Vagina (tissue), 2 donors: ENCODE results near the gene TENM4. TPM values are rescaled to one million over a fixed set of nuclear protein-coding genes. Genes with fewer than 3 reads are reported as not detected.

Experiments used
- DNase-seq, 2 donors: peaks; one replicate each; pipeline ENCODE4 v3.0.0-alpha.2; 2017; ENCODE audit errors: extremely low spot score in 2 of 2
- H3K27ac ChIP-seq: fragments of 200-600 bp; sonication (generic); one replicate; pipeline ENCODE4 v1.5.1; 2019
- H3K27me3 ChIP-seq: fragments of 200-600 bp; sonication (generic); one replicate; pipeline ENCODE4 v1.5.1; 2019
- H3K36me3 ChIP-seq, 2 donors: fragments of 200-600 bp; sonication (generic); one replicate each; pipeline ENCODE4 v1.5.1; 2017 to 2019
- H3K4me1 ChIP-seq: fragments of 200-600 bp; sonication (generic); one replicate; pipeline ENCODE4 v1.5.1; 2019
- H3K4me3 ChIP-seq, 2 donors: fragments of 200-600 bp; sonication (generic); 1 replicate in 1 of 2; 2 replicates in 1 of 2; pipeline ENCODE4 v1.5.1; 2016 to 2019
- H3K9me3 ChIP-seq: fragments of 200-600 bp; sonication (generic); one replicate; pipeline ENCODE4 v1.5.1; 2019
- POLR2A ChIP-seq, 2 donors: fragments of 450-650 bp; IDR thresholded peaks; one replicate each; pipeline ENCODE4 v1.6.1; 2017; ENCODE audit warnings: antibody characterized with exemption in 2 of 2, mild to moderate bottlenecking in 2 of 2, moderate library complexity in 2 of 2
- POLR2AphosphoS5 ChIP-seq, 2 donors: sonication (generic); formaldehyde crosslinking; IDR thresholded peaks; one replicate each; pipeline ENCODE4 v1.9.0; 2017; ENCODE audit warnings: antibody characterized with exemption in 2 of 2, mild to moderate bottlenecking in 2 of 2, low read depth in 1 of 2; ENCODE audit not compliant: insufficient read depth in 1 of 2
- intact Hi-C: fragments of 100-400 bp; cut with DNase I; formaldehyde crosslinking; loops from one replicate; pipeline ENCODE4 v1.15.1; 2023
- total RNA-seq: library from RNA; depleted of rRNA; stranded (reverse); fragments of >200 nt; gene quantifications from one replicate; pipeline ENCODE4 v1.2.3, GENCODE V29; 2016
- TF ChIP-seq, protein P1 (sequence below), 3 experiments: fragments of 450-650 bp in 2 of 3; fragments of 200-600 bp in 1 of 3; sonication (generic) in 1 of 3; IDR thresholded peaks; one replicate each; pipeline ENCODE4 v1.5.1; 2017 to 2019; ENCODE audit warnings: antibody characterized with exemption in 3 of 3, mild to moderate bottlenecking in 2 of 3, moderate library complexity in 2 of 3

The TENM4 gene
- total RNA-seq: 12.5 TPM

DNA sequence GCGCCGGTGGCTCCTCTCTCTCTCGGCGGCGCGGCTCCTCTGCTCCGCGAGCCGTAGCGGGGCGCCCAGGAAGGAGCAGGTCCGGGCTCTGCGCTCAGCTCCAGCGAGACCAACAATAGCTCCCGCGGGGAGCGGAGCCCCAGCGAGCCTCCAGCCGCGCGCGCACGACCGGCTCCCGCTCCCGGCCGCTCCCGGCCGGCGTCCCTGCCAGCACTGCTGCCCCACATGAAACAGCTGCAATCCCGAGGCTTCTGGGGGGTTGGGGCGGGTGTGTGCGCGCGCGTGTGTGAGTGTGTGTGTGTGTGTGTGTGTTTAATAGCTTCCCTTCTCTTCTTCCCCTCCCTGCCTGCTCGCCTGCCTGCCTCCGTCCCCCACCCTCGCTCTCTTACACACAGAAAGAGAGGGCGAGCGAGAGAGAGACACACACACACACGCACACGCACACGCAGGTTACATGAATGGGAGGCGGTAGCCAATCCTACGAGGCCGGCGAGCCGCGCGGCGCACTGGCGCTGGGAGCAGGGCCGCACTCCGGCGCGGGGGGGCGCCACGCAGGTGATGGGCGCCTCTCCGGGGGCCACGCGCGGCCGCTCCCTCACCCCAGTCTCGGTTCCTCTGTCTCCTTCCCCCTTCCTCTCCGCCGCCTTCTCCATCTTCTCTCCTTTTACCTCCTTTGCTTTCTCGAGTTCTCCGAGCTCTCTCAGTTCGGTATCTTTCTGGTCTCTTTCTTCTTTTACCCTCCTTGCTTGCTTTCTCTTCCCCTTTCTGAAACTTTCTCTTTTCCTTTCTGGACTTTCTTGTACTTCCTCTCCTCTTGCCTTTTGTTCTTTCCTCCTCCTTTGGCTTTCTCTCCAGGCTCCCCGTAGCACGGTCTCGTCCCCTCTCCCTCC lies at the start of gene TENM4:
TENM4 (minus strand) TSS at position 460 of the 890 bp plus-strand sequence. CDS start 371,086 bp downstream, outside the sequence.
- peak within 1 kb of the TSS; percentile 52 to 62 for H3K4me3 ChIP-seq
- no peak for DNase-seq
- intact Hi-C loops: no loop called here
- peaks cover 44% of the 10 kb centered on the region for H3K4me1 ChIP-seq
- no peaks in the 10 kb centered on the region for H3K9me3 ChIP-seq
- H3K27me3 ChIP-seq: no peaks in the 10 kb centered on the region
- peak in 1 of 2 donors; percentile 51 for TF ChIP-seq POLR2A (IDR thresholded peaks at IDR 0.05)
- TF ChIP-seq, protein P1, sequence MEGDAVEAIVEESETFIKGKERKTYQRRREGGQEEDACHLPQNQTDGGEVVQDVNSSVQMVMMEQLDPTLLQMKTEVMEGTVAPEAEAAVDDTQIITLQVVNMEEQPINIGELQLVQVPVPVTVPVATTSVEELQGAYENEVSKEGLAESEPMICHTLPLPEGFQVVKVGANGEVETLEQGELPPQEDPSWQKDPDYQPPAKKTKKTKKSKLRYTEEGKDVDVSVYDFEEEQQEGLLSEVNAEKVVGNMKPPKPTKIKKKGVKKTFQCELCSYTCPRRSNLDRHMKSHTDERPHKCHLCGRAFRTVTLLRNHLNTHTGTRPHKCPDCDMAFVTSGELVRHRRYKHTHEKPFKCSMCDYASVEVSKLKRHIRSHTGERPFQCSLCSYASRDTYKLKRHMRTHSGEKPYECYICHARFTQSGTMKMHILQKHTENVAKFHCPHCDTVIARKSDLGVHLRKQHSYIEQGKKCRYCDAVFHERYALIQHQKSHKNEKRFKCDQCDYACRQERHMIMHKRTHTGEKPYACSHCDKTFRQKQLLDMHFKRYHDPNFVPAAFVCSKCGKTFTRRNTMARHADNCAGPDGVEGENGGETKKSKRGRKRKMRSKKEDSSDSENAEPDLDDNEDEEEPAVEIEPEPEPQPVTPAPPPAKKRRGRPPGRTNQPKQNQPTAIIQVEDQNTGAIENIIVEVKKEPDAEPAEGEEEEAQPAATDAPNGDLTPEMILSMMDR (IDR thresholded peaks at IDR 0.05): no peak
- peak in 1 of 2 donors; percentile 59 for TF ChIP-seq POLR2AphosphoS5 (IDR thresholded peaks at IDR 0.05; ENCODE audit: insufficient read depth in 1 of 2, low read depth in 1 of 2)
- H3K36me3 ChIP-seq: no peaks in the 10 kb centered on the region
- H3K27ac ChIP-seq: peak within 1 kb of the TSS; percentile 92

DNA sequence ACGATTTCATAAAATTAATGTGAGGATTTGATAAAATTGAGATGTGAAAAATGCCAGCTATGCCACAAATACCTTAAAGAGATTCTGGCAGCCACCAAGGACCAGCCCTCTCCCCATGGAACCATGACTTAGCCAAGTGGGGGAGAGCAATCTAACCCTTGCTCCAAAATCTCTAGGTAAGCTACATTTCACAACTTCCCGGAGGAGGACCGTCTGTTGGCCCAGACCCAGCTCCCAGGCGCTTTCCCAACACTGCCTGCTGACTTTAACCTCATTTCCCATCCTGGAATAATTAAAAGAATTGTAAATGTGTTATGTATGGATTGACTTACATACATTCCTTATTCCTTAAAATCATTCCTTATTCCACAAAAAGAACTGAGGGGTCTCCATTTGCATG lies 47.5 kb upstream of the TENM4 start:
- H3K27me3 ChIP-seq: no peaks in the 10 kb centered on the region
- H3K9me3 ChIP-seq: no peaks in the 10 kb centered on the region
- intact Hi-C loops: no loop called here
- H3K4me3 ChIP-seq: no peak overlapping the region
- TF ChIP-seq POLR2AphosphoS5 (IDR thresholded peaks at IDR 0.05; ENCODE audit: insufficient read depth in 1 of 2, low read depth in 1 of 2) (no peak), POLR2A (IDR thresholded peaks at IDR 0.05) (no peak)
- TF ChIP-seq, protein P1 (IDR thresholded peaks at IDR 0.05): no peak
- DNase-seq: no peak
- H3K27ac ChIP-seq: no peak overlapping the region
- no peaks in the 10 kb centered on the region for H3K4me1 ChIP-seq
- no peaks in the 10 kb centered on the region for H3K36me3 ChIP-seq

DNA sequence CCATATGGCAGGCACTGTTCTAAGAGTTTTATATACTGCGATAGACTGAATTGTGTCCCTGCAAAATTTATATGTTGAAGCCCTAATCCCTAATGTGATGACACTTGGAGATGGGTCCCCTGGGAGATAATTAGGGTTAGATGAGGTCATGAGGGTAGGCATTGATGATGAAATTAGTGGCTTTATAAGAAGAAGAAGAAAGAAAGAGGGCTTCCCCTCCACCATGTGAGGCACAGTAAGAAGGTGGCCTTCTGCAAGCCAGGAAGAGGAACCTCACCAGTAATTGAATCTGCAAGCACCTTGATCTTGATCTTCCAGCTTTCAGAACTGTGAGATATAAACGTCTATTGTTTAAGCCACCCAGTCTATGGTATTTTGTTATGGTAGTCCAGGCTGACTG lies 46.6 kb upstream of the TENM4 start:
- Histone ChIP-seq H3K4me3 (no peak overlapping the region), H3K27ac (no peak overlapping the region), H3K4me1 (no peaks in the 10 kb centered on the region), H3K27me3 (no peaks in the 10 kb centered on the region), H3K36me3 (no peaks in the 10 kb centered on the region), H3K9me3 (no peaks in the 10 kb centered on the region)
- intact Hi-C loops: no loop called here
- no peak for DNase-seq
- TF ChIP-seq, protein P1 (IDR thresholded peaks at IDR 0.05): no peak
- no peak for TF ChIP-seq POLR2AphosphoS5 (IDR thresholded peaks at IDR 0.05; ENCODE audit: insufficient read depth in 1 of 2, low read depth in 1 of 2)

DNA sequence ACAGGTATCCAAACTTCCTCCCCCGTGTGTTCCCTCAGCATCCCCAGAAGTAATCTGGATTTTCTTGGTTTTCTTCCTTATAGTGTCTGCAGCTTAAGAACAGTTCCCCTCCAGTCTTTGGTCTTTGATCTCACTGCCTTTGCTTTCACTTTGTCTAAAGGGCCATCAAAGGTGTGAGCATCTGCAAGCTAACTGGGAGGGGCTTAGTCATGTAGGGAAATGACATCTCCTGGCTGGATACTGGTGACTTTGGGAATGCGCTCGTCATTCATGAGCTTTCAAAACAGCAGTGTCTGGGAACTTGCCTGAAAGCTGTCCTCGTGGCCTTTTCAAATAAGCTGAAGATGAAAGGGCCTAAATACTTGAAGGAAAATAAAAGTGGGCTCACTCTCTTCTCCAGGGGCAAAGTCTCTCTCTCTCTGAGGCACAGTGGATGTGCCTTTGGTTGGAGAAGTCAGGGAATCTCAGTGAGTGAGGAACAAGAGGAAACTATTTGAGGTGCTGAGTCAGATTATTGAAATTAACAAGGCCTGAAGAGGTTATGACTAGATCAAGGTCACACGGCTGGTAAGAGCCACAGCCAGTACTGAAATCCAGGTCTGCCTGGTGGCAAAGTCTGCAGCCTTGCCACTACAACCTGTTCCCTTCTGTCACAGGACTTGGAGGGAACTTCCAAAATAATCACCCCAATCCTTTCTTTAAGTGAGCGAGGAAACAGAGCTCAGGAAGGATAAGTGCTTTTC lies 45.6 kb upstream of the TENM4 start:
- Histone ChIP-seq H3K4me3 (no peak overlapping the region), H3K36me3 (no peaks in the 10 kb centered on the region), H3K27ac (no peak overlapping the region), H3K4me1 (no peaks in the 10 kb centered on the region), H3K27me3 (no peaks in the 10 kb centered on the region), H3K9me3 (no peaks in the 10 kb centered on the region)
- TF ChIP-seq POLR2A (IDR thresholded peaks at IDR 0.05) (no peak), POLR2AphosphoS5 (IDR thresholded peaks at IDR 0.05; ENCODE audit: insufficient read depth in 1 of 2, low read depth in 1 of 2) (no peak)
- TF ChIP-seq, protein P1 (IDR thresholded peaks at IDR 0.05): no peak
- DNase-seq: no peak
- intact Hi-C loops: no loop called here
